CD4-positive, alpha-beta T cell treated with Interleukin-6 for 4 hours (primary cell): ENCODE measurements around the gene KCTD7.
"Not testable (repeated sequence)": the region's sequence is repeated elsewhere in the genome, so short reads cannot be mapped to it uniquely, and the experiment has no call there.

Experiments used
- DNase-seq: peaks from one replicate; pipeline ENCODE4 v3.0.0-alpha.2; 2020; ENCODE audit warnings: mixed read lengths

The KCTD7 gene

DNA sequence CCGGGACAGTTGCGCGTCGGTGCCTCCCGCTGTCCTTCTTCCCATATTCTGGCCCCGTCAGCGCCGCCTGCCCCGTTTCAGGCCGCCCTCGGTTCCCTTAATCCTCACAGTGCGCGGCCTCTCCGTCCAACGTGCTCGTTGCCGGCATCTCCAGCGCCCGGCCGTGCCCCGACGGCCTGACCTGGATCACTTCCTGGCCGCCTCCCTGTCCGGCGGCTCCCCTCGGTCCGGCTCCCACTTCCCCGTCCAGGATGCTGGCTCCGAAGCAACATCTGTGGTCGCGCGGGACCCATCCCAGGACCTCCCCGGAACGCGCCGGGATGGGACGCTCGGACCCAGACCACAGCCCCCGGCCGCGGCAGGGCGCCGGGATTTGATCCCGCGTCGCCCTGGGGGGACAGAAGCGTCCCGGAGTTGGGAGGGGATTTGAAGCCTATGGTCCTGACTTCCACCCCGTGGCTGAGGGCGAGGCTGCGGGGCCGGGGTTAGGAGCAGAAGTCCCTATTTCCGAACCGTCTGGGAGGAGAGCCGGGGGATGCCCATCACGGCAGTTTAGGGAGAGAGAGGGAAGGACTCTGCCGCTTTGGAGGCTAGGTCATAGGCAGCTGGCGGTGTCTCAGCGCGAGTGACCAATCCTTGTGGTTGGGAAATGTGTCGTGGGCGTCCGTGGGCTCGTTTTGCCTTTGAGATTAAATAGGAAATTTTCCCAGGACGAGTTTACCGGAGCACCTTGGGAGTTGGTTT, 53.8 kb downstream of the KCTD7 start:
- DNase-seq = no peak

GRCh38 chr7:66683094-66683769, 54.6 kb downstream of the KCTD7 start:
- DNase-seq = not testable (repeated sequence)

DNA sequence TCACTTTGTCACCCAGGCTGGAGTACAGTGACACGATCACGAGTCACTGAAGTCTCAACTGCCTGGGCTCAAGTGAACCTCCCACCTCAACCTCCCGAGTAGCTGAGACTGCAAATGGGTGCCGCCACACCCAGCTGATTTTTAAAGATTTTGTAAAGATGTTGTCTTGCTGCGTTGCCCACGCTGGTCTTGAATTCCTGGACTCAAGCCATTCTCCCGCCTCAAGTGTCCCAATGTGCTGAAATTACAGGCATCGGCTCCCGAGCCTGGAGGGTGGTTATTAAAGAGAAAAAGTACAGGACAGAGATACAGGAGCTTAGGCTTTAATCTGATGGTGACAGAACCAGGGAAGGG, 55.1 kb downstream of the KCTD7 start:
- DNase-seq = no peak

DNA sequence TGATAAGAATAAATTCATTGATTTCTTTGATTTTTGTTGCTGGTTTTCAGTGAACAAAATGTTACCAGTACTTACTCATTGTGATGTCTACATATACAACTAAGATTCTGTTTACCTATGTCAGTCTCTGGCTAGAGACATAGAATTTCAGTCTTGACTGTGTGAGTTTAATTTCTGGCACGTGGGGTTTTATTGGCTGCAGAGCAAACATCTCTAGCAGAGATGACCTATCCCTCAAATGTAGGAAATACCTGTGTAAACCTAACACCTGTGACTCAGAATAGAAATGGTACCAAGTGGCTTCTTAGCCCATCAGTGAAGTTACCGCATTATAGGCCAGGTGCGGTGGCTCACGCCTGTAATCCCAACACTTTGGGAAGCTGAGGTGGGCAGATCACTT, 57.0 kb downstream of the KCTD7 start:
- not testable (repeated sequence) for DNase-seq

- DNase-seq = no peak
These were observed 58.5 kb downstream of the KCTD7 start for GRCh38 chr7:66687186-66687585.

GRCh38 chr7:66687672-66688071, 59.0 kb downstream of the KCTD7 start:
- DNase-seq = not testable (repeated sequence)

DNA sequence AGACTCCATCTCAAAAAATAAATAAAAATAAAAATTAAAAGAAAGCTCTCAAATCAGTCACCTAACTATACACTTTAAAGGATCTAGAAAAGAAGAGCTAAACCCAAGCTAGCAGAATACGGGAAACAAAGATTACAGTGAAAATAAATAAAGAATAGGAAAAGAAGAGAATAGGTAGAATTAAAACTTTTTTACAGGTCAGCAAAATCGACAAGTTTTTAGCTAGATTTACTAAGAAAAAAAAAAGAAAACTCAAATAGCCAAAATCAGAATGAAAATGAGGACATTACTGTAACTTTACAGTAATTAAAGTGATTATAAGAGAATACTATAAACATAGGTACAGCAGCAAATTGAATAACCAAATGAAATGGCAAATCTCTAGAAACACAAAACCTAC, 60.4 kb downstream of the KCTD7 start:
- DNase-seq = no peak

DNA sequence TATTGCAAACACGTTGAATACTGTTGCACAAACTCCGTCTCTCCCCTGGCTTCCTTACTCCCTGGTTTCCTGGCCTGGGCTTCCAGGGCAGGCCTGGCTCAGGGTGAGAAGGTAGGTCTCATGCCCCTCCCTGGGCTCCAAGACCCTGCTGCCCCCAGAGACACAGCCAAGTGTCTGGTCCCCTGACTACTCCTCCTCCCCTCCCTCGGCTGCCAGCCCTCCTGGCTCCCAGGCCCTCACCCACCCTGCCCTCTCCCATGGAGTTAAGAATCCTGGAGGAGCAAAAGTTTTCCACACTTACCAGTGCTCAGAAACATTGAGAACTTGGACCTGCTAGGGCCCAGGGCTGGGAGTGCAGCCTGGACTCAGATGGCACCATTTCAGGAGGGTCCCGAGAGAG, 64.7 kb downstream of the KCTD7 start:
- DNase-seq = no peak
